PC-9 (cell line): ENCODE measurements around the gene LHX6. TPM values are rescaled to one million over a fixed set of nuclear protein-coding genes. Genes with fewer than 3 reads are reported as not detected.

Experiments used
- BruUV-seq: library from RNA; stranded (reverse); fragments of 400-500 nt; replicated peaks from 2 replicates; lab custom pipeline; 2021; lab: Mats Ljungman, UMichigan
- CTCF ChIA-PET: fragments of 300-600 bp; sonication (Branson Sonifier 250); formaldehyde crosslinking; loops from one replicate; lab custom pipeline; 2022; ENCODE audit warnings: antibody characterized with exemption; lab: Charles Lee
- POLR2A ChIA-PET: fragments of 300-600 bp; sonication (Branson Sonifier 250); formaldehyde crosslinking; loops from one replicate; lab custom pipeline; 2022; ENCODE audit warnings: antibody characterized with exemption; ENCODE audit not compliant: unreplicated experiment; lab: Charles Lee
- DNase-seq, 2 experiments: peaks; one replicate each; pipeline versions ENCODE4 v3.0.0 to v3.0.0-alpha.2; 2015 to 2022; ENCODE audit warnings: mixed read lengths in 1 of 2
- H2AFZ ChIP-seq: fragments of 200-600 bp; sonication (generic); 2 replicates; pipeline ENCODE4 v1.8.1; 2017; ENCODE audit warnings: antibody characterized with exemption
- H3F3A ChIP-seq: fragments of 200-600 bp; sonication (generic); 2 replicates; pipeline ENCODE4 v1.8.1; 2017; ENCODE audit warnings: antibody characterized with exemption, mild to moderate bottlenecking, low read depth; ENCODE audit not compliant: insufficient read depth
- H3K27ac ChIP-seq: fragments of 200-600 bp; sonication (generic); 2 replicates; pipeline ENCODE4 v1.6.1; 2016; ENCODE audit warnings: mixed run types
- H3K27me3 ChIP-seq: fragments of 200-600 bp; sonication (generic); 2 replicates; pipeline ENCODE4 v1.6.1; 2016; ENCODE audit warnings: low read depth, mixed run types; ENCODE audit not compliant: insufficient read depth
- H3K36me3 ChIP-seq: fragments of 200-600 bp; sonication (generic); 2 replicates; pipeline ENCODE4 v1.6.1; 2016; ENCODE audit warnings: low read depth, mixed run types
- H3K4me1 ChIP-seq: fragments of 200-600 bp; sonication (generic); replicated peaks from 2 replicates; pipeline ENCODE4 v1.6.1; 2016; ENCODE audit warnings: mixed run types; ENCODE audit not compliant: insufficient read depth
- H3K4me2 ChIP-seq: fragments of 200-600 bp; sonication (generic); 2 replicates; pipeline ENCODE4 v1.6.1; 2017; ENCODE audit warnings: mixed run types
- H3K4me3 ChIP-seq: fragments of 200-600 bp; sonication (generic); 2 replicates; pipeline ENCODE4 v1.6.1; 2016; ENCODE audit warnings: mixed run types
- H3K79me2 ChIP-seq: fragments of 200-600 bp; sonication (generic); 2 replicates; pipeline ENCODE4 v1.6.1; 2017; ENCODE audit warnings: low read depth, mixed run types
- H3K9me2 ChIP-seq: fragments of 200-600 bp; sonication (generic); 2 replicates; pipeline ENCODE4 v1.8.1; 2017; ENCODE audit warnings: mild to moderate bottlenecking; ENCODE audit not compliant: insufficient read depth
- H3K9me3 ChIP-seq: fragments of 200-600 bp; sonication (generic); 2 replicates; pipeline ENCODE4 v1.8.1; 2016; ENCODE audit warnings: low read depth; ENCODE audit not compliant: insufficient read depth
- H4K20me1 ChIP-seq: fragments of 200-600 bp; sonication (generic); 2 replicates; pipeline ENCODE4 v1.8.1; 2017; ENCODE audit not compliant: insufficient read depth
- EZH2 ChIP-seq: fragments of 200-600 bp; sonication (generic); IDR thresholded peaks from 2 replicates; pipeline ENCODE4 v1.8.0; 2017; ENCODE audit warnings: antibody characterized with exemption, low read depth
- intact Hi-C: fragments of 100-400 bp; cut with micrococcal nuclease; formaldehyde crosslinking; loops from one replicate; pipeline ENCODE4 v1.10.0; 2022; ENCODE audit not compliant: unreplicated experiment
- total RNA-seq: library from RNA; stranded (reverse); gene quantifications from 2 replicates; pipeline ENCODE4 v1.2.3, GENCODE V29; 2021
- TF ChIP-seq, protein P1 (sequence below): fragments of 200-600 bp; sonication (generic); conservative IDR thresholded peaks from 2 replicates; pipeline ENCODE4 v1.6.1; 2017; ENCODE audit warnings: mixed run types, antibody characterized with exemption, mild to moderate bottlenecking, moderate library complexity

The LHX6 gene
- total RNA-seq, 1 experiment from 2014 or later: not detected

DNA sequence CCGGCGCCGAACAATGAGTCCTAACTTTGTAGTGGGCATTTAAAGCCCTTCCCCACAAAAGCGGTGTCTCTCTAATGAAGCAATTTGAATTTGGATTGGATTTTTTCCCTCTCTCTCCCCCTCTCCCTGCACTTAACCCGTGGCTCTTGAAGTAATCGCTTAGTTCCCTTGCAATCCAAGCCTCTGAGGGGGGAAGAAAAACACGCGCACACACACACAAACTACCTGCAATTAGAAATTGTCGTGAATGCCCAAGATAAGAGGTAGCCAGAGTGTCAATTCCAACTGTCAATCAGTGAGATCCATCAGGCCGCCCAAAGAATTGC lies 1.2 kb downstream of the LHX6 start:
- ChIA-PET CTCF (no interaction called here), POLR2A (no interaction called here)
- H3K79me2 ChIP-seq: no peaks in the 10 kb centered on the region
- DNase-seq: no peak
- BruUV-seq: no TSS peak
- TF ChIP-seq, protein P1, sequence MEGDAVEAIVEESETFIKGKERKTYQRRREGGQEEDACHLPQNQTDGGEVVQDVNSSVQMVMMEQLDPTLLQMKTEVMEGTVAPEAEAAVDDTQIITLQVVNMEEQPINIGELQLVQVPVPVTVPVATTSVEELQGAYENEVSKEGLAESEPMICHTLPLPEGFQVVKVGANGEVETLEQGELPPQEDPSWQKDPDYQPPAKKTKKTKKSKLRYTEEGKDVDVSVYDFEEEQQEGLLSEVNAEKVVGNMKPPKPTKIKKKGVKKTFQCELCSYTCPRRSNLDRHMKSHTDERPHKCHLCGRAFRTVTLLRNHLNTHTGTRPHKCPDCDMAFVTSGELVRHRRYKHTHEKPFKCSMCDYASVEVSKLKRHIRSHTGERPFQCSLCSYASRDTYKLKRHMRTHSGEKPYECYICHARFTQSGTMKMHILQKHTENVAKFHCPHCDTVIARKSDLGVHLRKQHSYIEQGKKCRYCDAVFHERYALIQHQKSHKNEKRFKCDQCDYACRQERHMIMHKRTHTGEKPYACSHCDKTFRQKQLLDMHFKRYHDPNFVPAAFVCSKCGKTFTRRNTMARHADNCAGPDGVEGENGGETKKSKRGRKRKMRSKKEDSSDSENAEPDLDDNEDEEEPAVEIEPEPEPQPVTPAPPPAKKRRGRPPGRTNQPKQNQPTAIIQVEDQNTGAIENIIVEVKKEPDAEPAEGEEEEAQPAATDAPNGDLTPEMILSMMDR: no peak
- TF ChIP-seq EZH2: no peak
- no peaks in the 10 kb centered on the region for H3K36me3 ChIP-seq
- no peak overlapping the region for H3K4me3 ChIP-seq
- no peaks in the 10 kb centered on the region for H3K4me1 ChIP-seq
- H3F3A ChIP-seq: no peaks in the 10 kb centered on the region
- no peak overlapping the region for H3K27ac ChIP-seq
- H3K9me2 ChIP-seq: no peaks in the 10 kb centered on the region
- H3K9me3 ChIP-seq: no peaks in the 10 kb centered on the region
- H4K20me1 ChIP-seq: no peaks in the 10 kb centered on the region
- no peak overlapping the region for H2AFZ ChIP-seq
- no peak overlapping the region for H3K4me2 ChIP-seq
- intact Hi-C loops: no loop called here
- peaks cover 38% of the 10 kb centered on the region for H3K27me3 ChIP-seq

DNA sequence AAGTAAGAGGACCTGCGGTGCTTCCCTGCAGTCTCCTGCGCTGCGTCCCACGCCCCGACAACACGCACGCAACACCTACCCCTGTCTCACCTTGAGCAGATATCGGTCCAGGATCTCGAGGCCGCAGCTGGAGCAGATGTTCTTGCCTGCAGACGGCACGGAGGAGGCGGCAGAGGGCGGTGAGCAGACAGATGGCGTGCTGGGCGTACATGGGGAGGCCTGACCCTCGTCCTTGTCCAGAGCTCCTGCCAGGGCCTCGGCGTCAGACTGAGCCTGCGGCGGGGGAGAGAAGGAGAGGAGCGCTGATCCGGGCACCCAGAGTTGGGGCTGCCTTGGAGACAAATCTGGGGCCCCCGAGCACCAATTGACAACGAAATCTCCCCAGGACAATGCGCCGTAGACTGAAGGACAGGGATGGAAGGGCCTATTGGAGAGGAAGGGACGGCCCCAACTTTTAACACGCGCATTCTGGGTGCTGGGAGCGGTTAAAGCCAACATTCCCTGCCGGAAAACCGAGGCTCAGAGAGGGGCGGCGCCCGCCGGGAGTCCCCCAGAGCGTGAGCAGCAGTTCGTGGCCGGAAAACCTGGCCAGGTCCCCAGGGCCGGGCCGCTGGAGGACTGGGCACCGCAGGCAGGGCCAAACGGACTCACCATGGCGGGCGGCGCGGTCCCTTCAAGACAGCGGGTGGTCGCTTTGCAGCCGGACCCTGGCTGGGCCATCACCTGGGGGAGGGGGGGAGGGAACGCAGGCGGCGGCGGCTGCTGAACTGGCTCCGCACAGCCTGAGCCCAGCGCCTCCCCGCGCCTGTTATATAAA lies 1.8 kb downstream of the LHX6 start:
- H2AFZ ChIP-seq: no peak overlapping the region
- H3K4me1 ChIP-seq: no peaks in the 10 kb centered on the region
- no peak overlapping the region for H3K4me2 ChIP-seq
- H3K4me3 ChIP-seq: no peak overlapping the region
- TF ChIP-seq, protein P1: no peak
- TF ChIP-seq EZH2: no peak
- no peaks in the 10 kb centered on the region for H4K20me1 ChIP-seq
- no peaks in the 10 kb centered on the region for H3K9me2 ChIP-seq
- peaks cover 33% of the 10 kb centered on the region for H3K27me3 ChIP-seq
- no TSS peak for BruUV-seq
- H3F3A ChIP-seq: no peaks in the 10 kb centered on the region
- POLR2A ChIA-PET: no interaction called here
- DNase-seq: no peak
- intact Hi-C loops: no loop called here
- H3K79me2 ChIP-seq: no peaks in the 10 kb centered on the region
- CTCF ChIA-PET: no interaction called here
- no peak overlapping the region for H3K27ac ChIP-seq
- H3K9me3 ChIP-seq: no peaks in the 10 kb centered on the region
- no peaks in the 10 kb centered on the region for H3K36me3 ChIP-seq

DNA sequence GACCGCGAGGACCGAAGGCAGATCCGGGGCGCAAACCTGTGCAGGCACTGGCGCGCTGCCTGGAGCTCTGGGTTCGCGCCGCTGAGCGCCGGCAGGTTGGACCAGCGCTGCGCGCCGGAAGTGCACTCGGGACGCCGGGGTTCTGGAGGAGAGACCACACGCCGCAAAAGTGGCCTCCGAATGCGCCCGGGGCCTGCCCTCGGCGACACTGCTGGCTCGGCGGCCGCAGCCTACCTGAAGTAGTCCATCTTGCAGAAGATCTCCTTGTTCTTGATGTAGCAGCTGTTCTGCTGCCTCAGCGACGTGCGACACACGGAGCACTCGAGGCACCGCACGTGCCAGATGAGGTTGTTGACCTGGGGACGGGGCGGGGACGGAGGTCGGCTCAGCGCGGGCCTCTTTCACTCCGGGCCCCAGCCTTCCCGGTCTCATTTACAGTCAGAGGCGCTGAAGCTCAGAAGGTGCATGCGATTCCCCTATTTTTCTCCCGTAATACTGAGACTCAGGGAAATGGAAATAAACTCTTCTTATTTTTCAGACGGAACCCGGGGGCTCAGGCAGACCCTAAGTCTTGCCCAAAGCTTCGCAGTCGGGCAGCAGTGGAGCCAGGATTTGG lies 2.5 kb downstream of the LHX6 start:
- TF ChIP-seq EZH2: no peak
- TF ChIP-seq, protein P1: no peak
- POLR2A ChIA-PET: no interaction called here
- intact Hi-C loops: no loop called here

More for the DNA sequence above, 2.5 kb downstream of the LHX6 start:
- Histone ChIP-seq H3F3A (no peaks in the 10 kb centered on the region), H3K9me2 (no peaks in the 10 kb centered on the region), H3K4me1 (no peaks in the 10 kb centered on the region), H3K4me3 (no peak overlapping the region), H3K27ac (no peak overlapping the region), H3K36me3 (no peaks in the 10 kb centered on the region), H3K79me2 (no peaks in the 10 kb centered on the region), H3K9me3 (no peaks in the 10 kb centered on the region), H3K4me2 (no peak overlapping the region), H3K27me3 (peaks cover 27% of the 10 kb centered on the region), H2AFZ (no peak overlapping the region), H4K20me1 (no peaks in the 10 kb centered on the region)
- DNase-seq: no peak
- CTCF ChIA-PET: no interaction called here
- no TSS peak for BruUV-seq
